NCI-H2029 (cell line): ENCODE measurements around the gene SP140L.
"Not testable (repeated sequence)": the region's sequence is repeated elsewhere in the genome, so short reads cannot be mapped to it uniquely, and the experiment has no call there.

Experiments used
- DNase-seq: peaks from one replicate; lab custom pipeline; 2025; lab: John Stamatoyannopoulos, UW

SP140L gene

DNA sequence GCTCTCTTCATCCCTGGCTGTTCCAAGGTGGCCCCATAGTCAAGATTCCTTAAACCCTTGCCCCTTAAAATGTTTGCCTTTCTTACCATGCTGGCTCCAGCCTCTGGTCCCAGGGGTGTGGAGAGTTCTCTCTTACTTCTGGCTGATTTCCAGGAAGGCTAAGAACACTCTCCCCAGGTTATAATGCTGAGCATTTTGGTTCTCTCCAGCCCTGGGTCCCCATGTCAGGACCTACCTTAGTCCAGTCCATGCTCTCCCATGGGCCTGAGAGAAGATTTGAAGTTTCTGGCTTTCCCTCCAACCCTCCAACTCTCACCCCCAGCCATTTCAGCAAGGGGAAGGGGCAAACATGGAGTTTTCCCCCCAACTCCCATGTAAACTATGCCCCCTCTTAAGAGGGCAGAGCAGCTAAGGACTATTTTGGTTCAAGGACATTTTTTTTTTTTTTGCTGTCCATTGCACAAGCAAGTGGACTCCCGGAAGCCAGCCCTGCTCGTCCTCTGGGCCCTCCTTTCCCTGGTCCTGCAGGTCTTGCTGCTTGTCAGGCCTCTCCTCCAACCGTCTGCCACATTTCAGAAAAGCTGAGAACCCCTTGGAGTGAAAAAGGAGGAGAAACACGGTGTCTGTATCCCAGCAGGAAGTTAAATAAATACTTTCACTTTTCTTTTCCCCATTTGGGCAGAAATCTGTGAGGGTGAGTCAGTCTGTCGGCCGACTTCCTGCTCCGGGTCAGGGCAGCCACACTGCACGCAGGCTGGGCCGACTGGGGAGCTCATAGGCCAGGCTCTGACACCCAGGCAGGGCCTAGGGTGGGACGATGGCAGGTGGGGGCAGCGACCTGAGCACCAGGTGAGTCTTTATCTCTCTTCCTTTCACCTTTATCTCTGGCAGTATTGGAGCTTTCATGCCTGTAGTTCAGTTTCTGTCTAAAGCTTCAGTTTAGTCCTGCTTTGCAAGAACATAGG, at the start of gene SP140L:
TSS of gene SP140L (plus strand) at position 741 of the 965 bp plus-strand sequence. CDS start at position 818, 77 bp downstream.
- DNase-seq = peak; percentile 45

- DNase-seq = no peak
Observed at GRCh38 chr2:230282936-230283335, 44.1 kb upstream of the SP140L start.

- no peak for DNase-seq
Observed at GRCh38 chr2:230286048-230286447, 40.9 kb upstream of the SP140L start.

DNA sequence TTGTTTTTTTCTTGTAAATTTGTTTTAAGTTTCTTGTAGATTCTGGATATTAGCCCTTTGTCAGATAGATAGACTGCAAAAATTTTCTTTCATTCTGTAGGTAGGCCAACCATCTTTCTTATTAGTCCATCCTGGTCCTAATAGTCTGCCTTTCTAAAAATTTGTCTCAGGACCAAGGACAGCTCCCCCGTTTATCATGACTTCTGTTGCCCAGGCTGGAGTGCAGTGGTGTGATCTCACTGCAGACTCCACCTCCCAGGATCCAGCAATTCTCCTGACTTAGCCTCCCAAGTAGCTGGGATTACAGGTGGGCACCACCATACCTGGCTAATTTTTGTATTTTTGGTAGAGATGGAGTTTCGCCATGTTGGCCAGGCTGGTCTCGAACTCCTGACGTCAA, 37.7 kb upstream of the SP140L start:
- not testable (repeated sequence) for DNase-seq

DNA sequence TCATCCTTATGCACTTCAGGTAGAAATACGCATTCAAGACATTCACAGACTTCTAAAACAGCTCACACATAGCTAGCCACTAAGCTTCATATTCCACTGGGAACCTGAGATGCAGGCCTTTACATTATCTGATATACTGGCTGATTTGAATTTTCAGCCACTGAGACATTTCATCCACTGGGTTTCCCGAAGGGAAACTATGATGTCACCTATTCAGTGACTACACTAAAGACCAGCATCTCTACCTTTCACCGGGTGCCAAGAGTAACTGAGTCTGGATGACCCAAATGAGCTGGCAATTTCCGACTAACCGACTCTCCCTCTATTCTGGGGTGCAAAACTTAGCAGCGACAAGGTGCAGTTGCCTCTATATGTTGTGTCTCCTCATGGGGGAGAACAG, 31.8 kb upstream of the SP140L start:
- DNase-seq = no peak

- no peak for DNase-seq
Observed at GRCh38 chr2:230296917-230297316, 30.1 kb upstream of the SP140L start.

DNA sequence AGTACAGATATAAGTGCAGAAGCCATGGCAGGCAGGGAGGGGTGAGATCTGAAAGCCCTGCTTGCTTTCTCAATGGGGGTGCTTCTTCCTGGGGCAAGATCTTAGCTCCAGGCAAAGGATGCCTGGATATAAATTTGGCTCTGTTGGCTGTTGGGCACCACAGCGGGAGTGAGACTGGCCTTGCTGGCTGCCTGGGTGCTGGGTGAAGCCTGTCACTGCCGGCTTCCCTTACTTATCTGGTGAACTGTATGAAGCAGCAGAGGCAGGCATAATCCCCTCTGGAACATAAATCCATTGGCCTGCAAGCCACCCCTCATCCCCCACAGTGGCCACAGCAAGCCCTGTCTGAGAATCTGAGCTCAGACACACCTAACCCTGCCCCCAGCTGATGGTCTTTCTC, 27.4 kb upstream of the SP140L start:
- DNase-seq = no peak

GRCh38 chr2:230305416-230306275, 21.3 kb upstream of the SP140L start:
- DNase-seq = no peak

GRCh38 chr2:230306474-230306873, 20.5 kb upstream of the SP140L start:
- DNase-seq = no peak

DNA sequence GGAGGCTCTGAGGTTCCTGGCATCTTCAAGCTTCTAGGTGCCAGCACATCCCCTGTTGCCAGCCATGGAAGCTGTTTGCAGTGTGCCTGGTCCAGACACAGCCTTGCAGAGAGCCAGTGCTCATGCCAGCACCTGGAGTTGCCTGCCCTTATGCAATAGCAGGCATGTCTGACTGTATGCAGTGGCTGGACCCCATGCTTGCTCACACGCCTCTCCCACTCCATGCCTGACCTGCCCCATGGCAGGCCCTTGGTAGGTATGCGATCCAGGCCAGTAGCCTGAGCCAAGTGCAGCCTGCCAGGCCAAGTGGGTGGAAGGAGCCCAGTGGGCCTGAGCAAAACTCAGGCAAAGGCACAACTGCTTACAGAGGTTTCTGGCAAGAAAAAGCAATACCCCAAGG, 19.5 kb upstream of the SP140L start:
- no peak for DNase-seq

- no peak for DNase-seq
Observed at GRCh38 chr2:230308402-230309000, 18.5 kb upstream of the SP140L start.

DNA sequence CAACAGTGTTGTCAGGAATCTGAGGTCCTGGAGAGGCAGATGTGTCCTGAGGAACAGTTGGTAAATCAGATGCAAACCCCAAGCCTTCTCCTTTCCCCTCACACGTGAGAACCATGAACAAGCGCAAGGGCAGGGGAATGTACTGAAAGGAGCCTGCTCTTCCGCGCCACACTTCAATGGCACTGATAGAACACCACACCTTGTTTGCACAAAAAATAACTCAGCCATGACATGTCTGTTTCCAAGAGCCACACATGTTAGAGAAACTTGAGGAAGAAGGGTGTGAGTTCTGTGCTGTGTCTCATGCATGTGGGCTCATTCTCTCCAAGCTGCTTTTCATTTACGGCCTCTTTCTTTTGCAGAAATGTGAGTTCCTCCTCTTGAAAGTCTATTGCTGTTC, 16.2 kb upstream of the SP140L start:
- DNase-seq = not testable (repeated sequence)

DNA sequence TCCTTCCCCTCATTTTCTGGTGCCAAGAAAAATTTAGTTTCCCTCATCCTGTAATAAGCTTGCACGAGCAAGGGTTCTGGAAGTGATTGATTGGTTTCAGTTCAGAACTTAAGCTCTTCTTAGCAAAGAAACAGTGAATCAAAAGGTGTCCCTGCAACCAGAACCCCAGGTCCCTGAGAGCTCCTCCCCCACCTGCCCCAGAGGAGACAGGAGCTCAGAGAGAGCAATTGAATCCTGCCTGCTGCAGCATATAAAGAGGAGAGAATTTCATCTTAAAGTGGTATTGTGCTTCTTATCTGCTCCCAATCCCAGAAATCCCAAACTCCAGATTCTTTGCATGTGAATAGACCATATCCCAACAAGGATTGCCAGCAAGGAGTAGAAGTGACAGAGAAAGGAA, 15.4 kb upstream of the SP140L start:
- DNase-seq = not testable (repeated sequence)

DNA sequence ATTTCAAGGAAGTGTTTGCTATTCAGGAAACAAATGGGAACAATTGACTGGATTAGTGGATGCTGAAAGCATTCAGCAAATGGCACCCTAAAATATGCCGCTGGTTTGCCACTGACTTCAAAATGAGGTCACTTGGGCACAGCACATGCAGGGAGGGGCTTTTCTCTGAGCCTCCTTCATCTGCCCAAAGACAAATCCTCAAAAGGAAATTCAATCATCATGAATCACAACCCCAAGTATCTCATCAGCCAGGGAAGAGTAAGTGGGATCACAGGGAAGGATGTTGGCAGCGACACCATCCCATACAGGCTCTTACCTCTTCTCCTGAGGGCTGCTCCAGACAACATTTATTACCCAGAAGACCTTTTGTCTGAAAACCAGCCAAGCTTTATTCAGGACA, 14.4 kb upstream of the SP140L start:
- DNase-seq = no peak

GRCh38 chr2:230317366-230317765, 9.6 kb upstream of the SP140L start:
- no peak for DNase-seq

DNA sequence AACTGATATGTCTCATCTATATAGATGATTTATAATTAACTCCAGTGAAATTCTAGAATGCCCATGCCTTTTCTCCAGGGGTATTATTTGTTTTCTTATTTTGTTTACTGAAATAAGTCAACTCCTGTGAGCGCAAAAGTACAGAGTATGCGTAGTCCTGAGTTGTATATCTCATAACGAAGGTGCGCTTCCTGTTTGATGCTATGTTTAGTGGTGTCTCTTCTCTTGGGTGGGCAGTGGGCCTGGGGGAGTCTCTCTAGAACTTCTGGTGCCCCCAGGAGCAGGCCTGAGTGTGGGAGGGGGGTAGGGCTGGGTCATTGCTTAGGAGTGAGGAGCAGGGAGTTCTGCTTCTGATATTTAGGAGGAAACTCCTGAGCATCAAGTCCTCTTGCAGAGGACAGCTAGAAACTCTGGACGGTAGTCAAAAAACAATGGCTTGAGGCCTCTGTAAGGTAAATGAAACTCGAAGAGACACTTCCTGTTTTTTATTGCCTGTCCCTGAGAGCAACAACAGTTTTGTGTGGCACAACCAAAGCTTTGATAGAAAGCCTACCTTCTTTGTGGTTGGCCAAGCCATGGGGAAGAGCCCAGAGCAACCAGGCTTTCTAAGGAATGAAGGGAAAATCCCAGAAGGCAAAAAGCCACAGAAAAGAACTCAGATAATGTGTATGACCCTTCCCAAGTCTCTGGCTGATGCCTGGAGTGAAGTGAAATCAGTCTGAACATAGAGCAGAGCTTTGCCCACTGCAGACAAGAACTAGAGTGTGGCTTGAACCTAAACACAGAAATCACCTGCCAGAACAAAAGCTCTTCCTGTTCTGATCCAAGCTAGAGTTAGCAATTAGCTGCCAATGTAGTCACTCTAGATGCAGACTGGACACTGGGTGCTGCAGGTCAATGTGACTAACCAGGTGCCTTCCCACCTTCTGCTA, 8.5 kb upstream of the SP140L start:
- DNase-seq = no peak

- no peak for DNase-seq
Observed at GRCh38 chr2:230319211-230319862, 7.7 kb upstream of the SP140L start.

DNA sequence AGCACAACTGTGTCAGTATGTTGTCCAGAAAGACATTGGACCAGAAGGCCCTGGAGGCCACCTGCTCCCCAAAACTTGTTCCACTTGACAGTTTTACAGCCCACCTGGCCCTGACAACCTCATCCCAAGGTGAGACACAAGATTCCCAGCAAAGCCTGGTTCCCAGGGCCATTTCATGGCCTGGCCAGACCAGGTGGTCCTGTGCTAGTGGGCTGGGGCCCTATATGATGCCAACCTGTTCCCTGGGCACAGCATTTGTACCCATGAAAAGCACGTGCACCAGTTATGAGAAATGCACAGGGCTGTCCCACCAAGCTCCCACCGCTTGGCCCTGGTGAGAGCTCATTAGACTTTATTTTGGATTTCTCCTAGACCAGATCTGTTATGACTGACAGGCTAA, 6.0 kb upstream of the SP140L start:
- DNase-seq = no peak

- DNase-seq = no peak
Observed at GRCh38 chr2:230322561-230323384, 4.2 kb upstream of the SP140L start.
